ENCODE results near the gene MINDY4.

The MINDY4 gene

GRCh38 chr7:30923009-30923773 is 152.0 kb downstream of the MINDY4 start:
- no peak for FAIRE-seq
- no peak for DNase-seq (ENCODE audit: insufficient read length, low spot score)
- TF ChIP-seq POLR2A (IDR thresholded peaks at IDR 0.05; ENCODE audit: low read depth, low read length) = no peak

GRCh38 chr7:30923774-30924413 is 152.7 kb downstream of the MINDY4 start:
- TF ChIP-seq POLR2A (IDR thresholded peaks at IDR 0.05; ENCODE audit: low read depth, low read length) = no peak
- FAIRE-seq (no peak), DNase-seq (ENCODE audit: insufficient read length, low spot score) (no peak)

GRCh38 chr7:30924624-30925023 is 153.4 kb downstream of the MINDY4 start:
- no peak for FAIRE-seq
- TF ChIP-seq POLR2A (IDR thresholded peaks at IDR 0.05; ENCODE audit: low read depth, low read length) = no peak
- no peak for DNase-seq (ENCODE audit: insufficient read length, low spot score)

GRCh38 chr7:30925117-30925516 is 153.9 kb downstream of the MINDY4 start:
- no peak for TF ChIP-seq POLR2A (IDR thresholded peaks at IDR 0.05; ENCODE audit: low read depth, low read length)
- FAIRE-seq (no peak), DNase-seq (ENCODE audit: insufficient read length, low spot score) (no peak)

- no peak for FAIRE-seq
- TF ChIP-seq POLR2A (IDR thresholded peaks at IDR 0.05; ENCODE audit: low read depth, low read length) = no peak
- no peak for DNase-seq (ENCODE audit: insufficient read length, low spot score)
Observed at GRCh38 chr7:30925913-30926312, 154.7 kb downstream of the MINDY4 start.

GRCh38 chr7:30926313-30926712 is 155.1 kb downstream of the MINDY4 start:
- FAIRE-seq = no peak
- no peak for DNase-seq (ENCODE audit: insufficient read length, low spot score)
- no peak for TF ChIP-seq POLR2A (IDR thresholded peaks at IDR 0.05; ENCODE audit: low read depth, low read length)

- no peak for DNase-seq (ENCODE audit: insufficient read length, low spot score)
- no peak for FAIRE-seq
- no peak for TF ChIP-seq POLR2A (IDR thresholded peaks at IDR 0.05; ENCODE audit: low read depth, low read length)
Observed at GRCh38 chr7:30927040-30927439, 155.8 kb downstream of the MINDY4 start.

- no peak for TF ChIP-seq POLR2A (IDR thresholded peaks at IDR 0.05; ENCODE audit: low read depth, low read length)
- FAIRE-seq (no peak), DNase-seq (ENCODE audit: insufficient read length, low spot score) (peak; percentile 1)
Observed at GRCh38 chr7:30927559-30927958, 156.3 kb downstream of the MINDY4 start.

GRCh38 chr7:30928254-30928872 is 157.1 kb downstream of the MINDY4 start:
- FAIRE-seq (no peak), DNase-seq (ENCODE audit: insufficient read length, low spot score) (no peak)
- no peak for TF ChIP-seq POLR2A (IDR thresholded peaks at IDR 0.05; ENCODE audit: low read depth, low read length)

- FAIRE-seq = no peak
Observed at GRCh38 chr7:30929686-30930085, 158.5 kb downstream of the MINDY4 start.

GRCh38 chr7:30930621-30931020 is 159.4 kb downstream of the MINDY4 start:
- no peak for TF ChIP-seq POLR2A (IDR thresholded peaks at IDR 0.05; ENCODE audit: low read depth, low read length)
- DNase-seq (ENCODE audit: insufficient read length, low spot score) = no peak
- no peak for FAIRE-seq

More at GRCh38 chr7:30929686-30930085, 158.5 kb downstream of the MINDY4 start:
- DNase-seq (ENCODE audit: insufficient read length, low spot score) = peak; percentile 2
- TF ChIP-seq POLR2A (IDR thresholded peaks at IDR 0.05; ENCODE audit: low read depth, low read length) = no peak

GRCh38 chr7:30931161-30931928 is 160.1 kb downstream of the MINDY4 start:
- no peak for TF ChIP-seq POLR2A (IDR thresholded peaks at IDR 0.05; ENCODE audit: low read depth, low read length)
- FAIRE-seq (no peak), DNase-seq (ENCODE audit: insufficient read length, low spot score) (peak; percentile 6)

GRCh38 chr7:30931929-30932540 is 160.8 kb downstream of the MINDY4 start:
- TF ChIP-seq POLR2A (IDR thresholded peaks at IDR 0.05; ENCODE audit: low read depth, low read length) = no peak
- DNase-seq (ENCODE audit: insufficient read length, low spot score) = no peak
- no peak for FAIRE-seq

Data from H54 (cell line).